Pulmonary artery endothelial cell (primary cell): ENCODE data around the gene MLPH. TPM values are rescaled to one million over a fixed set of nuclear protein-coding genes. Genes with fewer than 3 reads are reported as not detected.

Source experiments
- DNase-seq: peaks from one replicate; pipeline ENCODE4 v3.0.0-alpha.2; 2011; ENCODE audit warnings: low read depth, low spot score
- total RNA-seq: library from RNA; depleted of rRNA; stranded (reverse); fragments of >200 nt; gene quantifications from 2 replicates; pipeline ENCODE4 v1.2.3, GENCODE V29; 2014

The MLPH gene
- total RNA-seq, 1 donor from 2014 or later: not detected

DNA sequence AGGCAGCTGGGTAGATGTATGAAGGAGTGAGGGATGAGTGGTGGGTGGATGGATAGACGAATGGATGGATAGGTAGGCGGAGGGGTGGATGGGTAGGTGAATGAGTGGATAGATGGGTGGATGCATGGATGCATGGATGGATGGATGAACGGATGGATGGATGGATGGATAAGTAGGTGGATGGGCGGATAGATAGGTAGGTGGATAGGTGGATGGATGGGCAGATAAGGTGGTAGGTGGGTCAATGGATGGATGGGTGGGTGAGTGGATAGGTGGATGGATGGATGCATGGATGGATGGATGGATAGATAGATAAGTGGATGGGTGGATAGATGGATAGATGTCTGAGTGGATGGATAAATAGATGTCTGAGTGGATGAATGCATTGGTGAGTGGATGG is 30.1 kb downstream of the MLPH start:
- DNase-seq: no peak

DNA sequence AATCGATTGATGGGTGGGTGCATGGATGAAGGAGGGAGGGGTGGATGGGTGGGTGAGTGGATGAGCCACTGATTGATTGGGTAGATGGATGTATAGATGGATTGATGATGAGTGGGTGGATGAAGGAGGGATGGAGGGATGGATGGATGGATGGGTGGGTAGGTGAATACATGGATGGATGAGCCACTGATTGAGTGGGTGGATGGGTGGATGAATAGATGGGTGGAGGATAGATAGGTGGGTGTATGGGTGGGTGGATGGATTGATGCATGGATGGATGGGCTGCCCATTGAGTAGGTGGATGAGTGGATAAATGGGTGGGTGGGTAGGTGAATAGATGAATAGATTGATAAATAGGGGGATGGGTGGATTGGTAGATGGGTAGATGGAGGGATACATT is 30.9 kb downstream of the MLPH start:
- DNase-seq: no peak

DNA sequence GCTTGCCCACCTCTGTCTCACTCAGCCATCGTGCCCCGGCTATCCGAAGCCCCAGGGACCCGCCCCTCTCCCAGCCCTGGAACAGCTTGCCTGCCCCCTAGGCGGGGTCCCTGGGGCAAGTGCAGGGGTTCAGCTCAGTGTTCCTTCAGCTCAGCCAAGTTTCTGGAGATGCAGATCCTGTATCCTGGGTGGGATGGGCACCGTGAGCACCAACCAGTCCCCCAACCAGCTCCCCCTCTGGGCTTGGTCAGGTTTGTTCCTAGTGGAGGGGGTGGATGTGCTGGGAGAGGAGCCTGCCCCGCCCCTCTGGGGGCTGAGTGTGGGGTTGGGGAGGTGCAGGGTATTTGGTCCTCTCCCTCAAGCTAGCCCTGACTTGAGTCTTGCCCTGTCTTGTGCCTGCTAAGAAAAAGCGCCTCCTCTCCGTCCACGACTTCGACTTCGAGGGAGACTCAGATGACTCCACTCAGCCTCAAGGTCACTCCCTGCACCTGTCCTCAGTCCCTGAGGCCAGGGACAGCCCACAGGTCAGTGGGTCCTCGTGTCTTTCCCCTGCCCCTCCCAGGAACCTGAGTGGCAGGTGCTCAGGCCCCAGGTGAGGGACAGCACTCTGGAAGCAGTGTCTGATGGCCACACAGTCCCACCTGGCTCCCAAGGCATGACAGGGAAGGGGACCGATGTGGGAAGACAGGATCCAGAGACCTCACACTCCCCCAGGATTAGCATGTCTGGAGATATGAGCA is 32.6 kb downstream of the MLPH start:
- DNase-seq: no peak

DNA sequence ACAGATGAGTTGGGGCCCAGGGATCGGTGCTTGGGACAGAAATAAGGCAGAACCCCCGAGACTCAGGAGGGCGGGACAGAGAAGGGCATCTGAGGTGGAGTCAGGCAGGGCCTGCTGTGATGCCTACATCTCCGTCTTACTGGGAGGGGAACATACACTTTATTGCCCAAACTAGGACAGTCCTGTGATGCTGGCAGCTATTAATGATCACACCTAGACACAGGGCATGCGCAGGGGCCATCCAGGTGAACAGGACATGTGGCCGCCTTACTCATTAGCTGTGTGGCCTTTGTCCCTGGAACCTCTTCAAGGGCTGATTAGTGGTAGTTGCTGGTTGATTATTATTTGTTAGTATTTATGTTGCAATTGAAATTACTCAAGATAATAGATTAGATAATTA is 33.2 kb downstream of the MLPH start:
- no peak for DNase-seq

DNA sequence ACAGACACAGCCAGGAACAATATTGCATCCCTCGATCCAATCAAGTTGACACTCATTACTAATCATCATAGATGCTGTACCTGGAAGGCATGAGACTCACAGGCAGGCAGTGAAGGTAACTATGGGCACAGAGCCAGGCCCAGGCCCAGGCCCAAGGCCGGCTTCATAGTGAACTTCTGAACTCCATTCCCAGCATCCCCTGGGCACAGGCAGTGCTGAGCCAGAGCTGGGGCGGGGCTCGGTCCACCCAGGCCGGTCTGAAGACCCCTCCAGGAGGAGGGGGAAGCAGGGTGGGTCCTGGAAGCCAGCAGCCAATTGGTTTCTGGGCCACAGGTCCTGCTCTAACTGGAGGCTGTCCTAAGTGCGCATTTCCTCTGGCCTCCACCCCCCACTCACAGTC is 37.6 kb downstream of the MLPH start:
- DNase-seq: no peak

DNA sequence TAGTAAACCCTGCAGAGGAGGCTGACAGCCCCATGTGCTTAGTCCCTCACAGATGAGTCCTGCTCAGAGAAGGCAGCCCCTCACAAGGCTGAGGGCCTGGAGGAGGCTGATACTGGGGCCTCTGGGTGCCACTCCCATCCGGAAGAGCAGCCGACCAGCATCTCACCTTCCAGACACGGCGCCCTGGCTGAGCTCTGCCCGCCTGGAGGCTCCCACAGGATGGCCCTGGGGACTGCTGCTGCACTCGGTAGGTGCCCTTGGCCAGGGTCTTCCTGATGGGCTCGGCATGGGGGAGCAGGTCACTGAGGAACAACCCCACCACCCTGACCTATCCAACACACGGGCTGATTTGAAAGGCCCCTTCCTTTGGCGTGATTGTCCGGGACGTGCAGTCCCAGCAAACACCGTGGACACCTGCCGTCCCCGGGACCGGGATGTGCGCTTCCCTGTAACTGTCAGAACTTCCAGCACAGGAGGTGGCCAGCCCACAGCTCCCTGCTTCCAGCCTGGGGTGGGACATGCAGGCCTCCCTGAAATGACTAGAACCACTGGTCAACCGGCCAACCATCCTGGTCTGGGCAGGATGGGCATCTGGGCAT is 38.6 kb downstream of the MLPH start:
- DNase-seq: no peak

DNA sequence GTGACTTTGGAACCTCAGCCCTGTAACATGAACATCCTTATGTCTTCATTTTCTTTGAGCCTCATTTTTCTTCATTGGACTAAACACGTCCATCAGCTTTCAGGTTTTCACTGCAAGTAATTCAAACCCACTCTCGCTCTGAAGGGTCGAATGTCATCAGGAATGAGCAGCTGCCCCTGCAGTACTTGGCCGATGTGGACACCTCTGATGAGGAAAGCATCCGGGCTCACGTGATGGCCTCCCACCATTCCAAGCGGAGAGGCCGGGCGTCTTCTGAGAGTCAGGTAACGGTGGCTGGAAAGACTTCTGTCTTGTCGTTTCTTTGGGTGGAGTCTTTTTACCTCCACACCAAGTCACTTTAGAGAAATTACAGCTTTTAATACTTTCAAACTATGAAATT is 40.2 kb downstream of the MLPH start:
- no peak for DNase-seq

DNA sequence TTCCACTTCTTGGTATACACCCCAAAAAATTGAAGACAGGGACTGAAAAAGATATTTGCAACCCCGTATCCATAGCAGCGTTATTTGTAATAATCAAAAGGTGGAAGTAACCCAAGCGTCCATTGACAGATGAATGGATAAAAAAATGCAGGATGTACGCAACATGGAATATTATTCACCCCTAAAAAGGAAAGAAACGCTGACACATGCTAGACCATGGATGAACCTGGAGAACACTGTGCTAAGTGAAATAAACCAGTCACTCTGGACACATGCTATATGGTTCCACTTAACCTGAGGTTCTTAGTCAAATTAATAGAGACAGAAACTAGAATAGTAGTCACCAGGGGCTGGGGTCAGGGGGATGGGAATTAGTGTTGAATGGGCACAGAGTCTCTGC is 40.7 kb downstream of the MLPH start:
- no peak for DNase-seq

DNA sequence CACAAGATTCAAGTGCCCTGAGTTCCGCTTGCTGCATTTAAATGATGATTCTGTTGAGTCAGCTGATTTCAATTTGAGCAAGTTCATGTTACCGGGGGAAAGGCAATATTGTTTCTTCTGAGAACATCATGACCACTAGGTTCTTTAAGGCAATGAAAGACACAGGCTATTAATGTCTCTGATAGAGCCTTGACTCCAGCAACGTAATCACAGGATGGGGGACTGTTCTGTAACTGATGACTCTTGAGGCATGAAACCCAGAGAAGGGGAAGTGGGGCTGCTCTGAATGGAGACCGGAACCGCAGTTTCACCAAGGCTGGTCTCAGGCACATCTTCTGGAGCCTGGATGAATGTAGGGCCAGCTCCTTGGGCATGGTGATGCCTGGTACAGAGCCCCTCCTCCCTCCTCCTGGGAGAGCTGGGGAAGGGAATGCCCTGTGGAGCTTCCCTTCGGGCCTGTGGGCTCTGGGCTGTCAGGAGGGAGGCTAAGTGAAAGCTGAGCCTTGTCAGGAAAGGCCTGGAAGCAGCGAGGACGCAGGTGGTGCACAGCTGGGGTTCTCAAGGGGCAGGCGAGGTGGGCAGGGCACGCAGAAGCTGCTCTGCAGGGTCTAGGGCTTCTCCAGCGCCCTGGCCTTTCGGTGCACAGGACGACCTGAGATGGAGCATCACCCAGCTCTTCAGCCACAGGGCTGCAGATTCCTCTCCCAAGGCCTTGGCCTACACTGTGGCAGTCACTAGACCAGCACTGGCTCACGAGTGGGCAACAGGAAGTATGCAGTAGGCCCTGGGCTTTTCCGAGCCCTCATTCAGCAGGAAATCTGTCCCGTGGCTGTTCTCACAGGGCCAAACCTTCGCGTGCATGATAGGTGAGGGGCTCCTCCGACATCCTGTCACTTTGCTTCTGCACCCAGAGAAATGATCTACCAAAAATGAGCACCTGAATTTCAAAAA is 42.7 kb downstream of the MLPH start:
- no peak for DNase-seq

DNA sequence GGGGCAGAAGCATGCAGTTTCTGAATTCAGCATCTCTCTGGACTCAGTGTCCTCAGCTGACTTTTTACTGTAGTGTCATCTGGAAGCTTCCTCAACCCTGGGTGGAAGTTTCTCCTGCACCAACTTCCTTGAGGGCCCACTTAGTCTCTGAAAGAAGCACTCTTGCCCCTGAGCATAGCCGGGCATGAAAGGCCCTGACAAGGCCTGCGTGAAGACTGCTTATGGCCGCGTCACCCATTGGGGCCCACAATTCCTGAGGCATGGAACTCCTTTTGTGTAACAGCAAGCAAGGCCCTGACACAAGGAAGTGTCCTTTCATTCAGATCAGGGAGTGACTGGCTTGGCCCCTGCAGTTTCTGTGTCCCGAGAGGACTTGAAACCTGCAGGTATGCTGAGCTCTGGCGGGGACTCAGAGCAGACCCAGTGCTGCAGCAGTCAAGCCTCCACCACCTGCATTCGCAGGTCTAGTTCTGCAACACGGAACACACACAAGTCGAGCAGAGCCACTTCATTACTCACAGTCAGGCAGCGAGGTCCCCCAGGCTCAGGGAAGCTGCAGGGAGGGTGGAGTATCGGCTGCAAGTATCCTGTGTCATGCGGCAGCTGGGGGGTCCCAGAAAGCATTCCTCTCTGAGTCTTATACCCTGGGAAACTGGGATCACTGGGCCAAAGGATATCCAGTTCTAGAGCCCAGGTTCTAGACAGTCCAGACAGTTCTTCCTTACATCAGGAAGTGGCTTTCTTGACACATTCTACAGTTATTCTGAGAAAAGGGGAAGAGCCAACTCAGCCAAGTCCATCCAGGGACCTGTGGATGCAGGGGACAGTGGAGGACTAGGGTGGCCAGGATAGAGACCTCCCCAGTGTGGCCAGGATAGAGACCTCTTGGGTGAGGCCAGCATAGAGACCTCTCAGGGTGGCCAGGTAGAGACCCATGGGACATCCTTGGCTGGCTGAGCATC is 43.7 kb downstream of the MLPH start:
- no peak for DNase-seq

DNA sequence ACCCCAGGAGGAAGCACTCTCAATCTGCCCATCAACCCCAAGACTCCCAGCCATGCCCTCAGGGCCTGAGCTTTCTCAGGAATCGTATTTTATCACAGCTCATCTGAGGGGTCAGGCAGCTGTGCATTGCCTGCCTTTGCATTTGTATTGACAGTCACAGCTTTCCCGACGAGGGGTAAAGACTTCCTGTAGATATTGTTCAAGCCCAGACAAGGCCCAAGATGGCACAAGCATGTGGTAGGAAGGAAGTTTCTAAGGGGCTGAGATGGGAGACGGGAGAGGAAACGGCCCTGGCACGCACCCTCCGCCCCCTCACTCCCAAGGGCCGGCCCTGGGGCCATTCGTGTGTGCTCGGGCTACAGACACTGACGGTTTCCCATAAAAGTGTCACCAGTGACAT is 45.1 kb downstream of the MLPH start:
- no peak for DNase-seq

DNA sequence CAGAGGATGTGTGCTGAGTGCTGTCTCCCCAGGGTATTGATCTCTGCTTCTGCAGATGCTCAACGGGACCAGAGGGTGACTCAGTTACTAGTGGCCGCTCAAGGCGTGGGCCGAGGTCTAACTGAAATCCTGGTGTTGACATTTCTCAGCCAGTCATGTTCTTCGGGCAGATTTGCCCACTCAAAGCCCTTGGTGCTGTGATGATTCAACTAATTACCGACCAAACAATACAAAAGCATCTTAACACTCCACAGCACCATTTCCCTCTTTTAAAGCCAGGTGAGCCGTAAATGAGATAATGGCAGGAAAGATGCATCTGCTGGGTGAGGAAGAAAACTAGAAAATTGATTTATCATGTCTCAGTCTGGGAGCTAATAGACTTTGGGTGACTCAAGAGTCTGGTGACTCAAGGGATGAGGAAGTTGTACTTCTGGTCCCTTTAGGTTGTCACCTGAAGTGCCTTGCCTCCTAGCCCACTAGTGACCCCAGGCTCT is 46.7 kb downstream of the MLPH start:
- no peak for DNase-seq

DNA sequence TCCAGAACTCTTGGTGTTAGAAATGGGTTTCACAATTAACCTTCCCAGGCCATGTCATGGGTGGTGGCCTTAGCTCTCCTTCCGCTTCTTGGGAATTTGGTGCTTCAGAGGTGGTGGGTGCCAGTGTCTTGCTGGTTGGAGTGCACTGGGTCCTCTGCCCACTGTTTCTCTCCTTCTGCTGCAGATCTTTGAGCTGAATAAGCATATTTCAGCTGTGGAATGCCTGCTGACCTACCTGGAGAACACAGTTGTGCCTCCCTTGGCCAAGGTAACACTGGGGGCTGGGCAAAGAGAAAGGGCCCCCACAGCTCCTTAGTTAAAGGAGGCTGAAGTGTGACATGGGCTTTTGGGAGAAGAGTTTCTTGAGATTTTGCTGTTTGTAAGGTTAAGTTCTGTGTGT is 47.3 kb downstream of the MLPH start:
- no peak for DNase-seq

DNA sequence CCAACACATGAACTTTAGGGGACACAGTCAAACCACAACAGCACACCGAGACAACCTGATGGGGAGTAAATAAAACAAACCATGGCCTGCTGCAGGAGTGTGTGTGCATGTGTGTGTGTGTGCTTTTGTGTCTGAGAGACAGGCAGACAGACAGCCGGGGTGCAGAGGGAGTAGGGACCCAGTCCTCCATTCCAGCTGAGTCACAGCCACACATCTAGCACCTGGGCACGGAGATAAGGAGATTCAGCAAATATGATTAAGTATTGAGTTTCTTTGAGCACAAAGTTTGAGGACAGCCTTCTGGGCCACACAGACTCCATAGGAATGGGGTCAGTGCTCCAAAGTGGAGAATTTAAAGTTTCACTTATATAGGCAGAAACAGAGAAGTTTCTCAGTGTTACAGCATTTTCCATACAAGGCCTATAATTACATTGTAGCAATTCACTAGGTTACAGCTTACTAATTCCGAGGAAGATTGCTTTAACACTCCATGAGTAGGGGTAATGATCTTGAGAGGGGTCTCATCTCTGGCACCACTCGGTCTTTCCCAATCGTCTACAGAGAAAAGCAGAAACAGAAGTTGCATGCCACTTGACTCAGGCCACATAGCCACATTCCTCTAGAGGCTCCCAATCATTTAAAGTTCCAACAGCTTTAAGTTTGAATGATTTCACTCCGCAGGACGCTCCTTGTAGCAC is 48.5 kb downstream of the MLPH start:
- no peak for DNase-seq

DNA sequence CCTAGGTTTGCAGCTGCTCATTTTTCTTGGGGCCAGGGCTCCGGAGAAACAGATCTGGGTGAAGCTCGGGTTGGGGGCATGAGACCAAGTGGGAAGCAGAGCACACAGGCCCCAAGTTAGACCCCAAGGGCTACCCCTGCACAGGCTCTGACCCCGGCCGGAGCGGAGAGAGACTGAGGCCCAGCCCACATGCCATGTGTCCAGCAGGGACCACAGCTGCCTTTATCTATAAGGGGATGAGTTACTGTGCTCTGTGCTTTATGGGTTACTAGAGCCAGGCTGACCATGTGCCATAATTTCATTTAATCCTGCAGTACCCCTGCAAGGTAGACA is 49.0 kb downstream of the MLPH start:
- no peak for DNase-seq

DNA sequence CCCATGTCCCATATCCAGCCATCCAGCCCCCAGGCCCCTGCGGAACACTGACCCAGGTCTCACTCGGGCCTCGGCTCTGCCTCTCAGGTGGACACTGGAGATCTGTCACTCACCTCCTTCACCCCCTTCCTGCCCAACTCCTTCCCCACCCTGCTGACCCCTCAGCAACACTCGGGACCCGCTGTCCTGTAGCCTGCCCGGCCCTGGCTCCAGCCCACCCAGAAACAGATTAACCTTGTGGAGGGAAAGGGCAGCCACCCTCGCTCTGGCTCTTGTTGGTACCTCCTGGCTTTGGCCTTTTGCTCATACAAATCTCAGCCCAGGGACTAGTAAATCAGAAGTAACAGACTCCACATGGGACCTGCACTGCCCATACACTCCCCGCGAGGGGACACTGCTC is 49.6 kb downstream of the MLPH start:
- no peak for DNase-seq

DNA sequence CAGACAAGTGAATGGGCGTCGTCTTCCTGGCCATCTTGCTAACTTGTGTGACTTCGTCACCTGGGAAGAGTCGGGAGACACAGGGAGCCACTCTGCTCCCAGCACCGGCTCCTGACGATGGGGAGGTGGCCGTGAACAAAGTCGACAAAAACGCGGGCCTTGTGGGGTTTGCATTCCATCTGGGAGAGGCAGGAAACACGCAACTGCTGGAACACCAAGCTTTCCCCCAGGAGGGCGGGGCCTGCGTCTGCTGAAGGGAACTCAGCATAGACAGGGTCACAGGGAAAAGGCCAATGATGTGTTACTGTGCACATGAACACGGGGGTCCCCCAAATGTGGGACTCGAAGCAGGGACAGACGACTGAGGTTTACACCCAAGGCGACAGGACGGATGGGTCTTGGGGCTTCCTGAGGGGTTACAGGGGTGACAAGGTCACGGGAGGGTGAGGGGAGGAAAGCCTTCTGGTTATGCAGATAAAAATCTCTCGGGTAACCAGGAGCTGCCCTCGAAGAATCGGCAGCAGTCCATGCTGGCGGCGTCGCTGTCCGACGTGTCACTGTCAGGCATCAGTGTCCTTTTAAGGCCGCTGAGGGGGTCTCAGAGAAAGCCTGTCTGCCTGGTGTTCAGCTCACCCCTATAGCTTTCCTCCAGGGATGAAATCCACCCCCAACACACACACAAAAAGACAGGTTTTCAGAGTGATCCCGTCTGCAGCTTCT is 51.1 kb downstream of the MLPH start:
- DNase-seq: no peak

DNA sequence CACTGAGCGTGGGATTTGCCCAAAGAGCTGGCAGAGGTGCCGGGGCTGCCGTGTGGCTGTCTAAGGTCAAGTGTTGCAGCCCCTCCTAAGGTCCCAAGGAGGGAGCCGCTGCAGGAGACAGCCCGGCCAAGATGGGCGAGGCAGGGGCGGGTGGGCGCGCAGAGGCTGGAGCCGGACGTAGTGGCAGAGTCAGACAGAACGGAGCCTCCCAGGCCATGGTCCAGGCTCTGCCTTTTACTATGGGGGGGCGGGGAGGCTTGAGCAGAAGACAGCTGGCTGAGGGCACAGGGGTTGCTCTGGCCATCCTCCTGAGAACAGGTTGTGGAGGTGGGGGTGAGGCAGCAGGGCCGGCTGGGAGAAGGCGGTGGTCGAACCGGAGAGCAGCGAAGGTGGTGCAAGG is 51.9 kb downstream of the MLPH start:
- DNase-seq: no peak

DNA sequence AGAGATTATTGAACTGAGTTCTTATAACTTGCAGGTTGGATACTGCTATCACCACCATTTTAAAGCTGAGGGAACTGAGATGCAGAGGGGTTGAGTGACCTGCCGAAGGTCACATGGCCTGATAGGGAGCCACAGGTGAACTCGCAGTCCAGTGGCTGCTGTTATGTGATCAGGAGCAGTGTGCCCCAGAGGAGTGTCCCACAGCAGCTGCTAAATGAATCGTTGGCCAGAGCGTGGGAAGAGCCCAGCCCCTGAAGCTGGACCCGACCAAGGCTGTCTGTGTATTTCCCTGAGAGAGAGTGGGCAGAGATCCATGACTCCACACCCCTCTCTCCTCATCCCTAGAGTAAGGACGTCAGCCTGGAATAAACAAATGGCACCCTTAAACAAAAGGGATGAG is 52.6 kb downstream of the MLPH start:
- no peak for DNase-seq

DNA sequence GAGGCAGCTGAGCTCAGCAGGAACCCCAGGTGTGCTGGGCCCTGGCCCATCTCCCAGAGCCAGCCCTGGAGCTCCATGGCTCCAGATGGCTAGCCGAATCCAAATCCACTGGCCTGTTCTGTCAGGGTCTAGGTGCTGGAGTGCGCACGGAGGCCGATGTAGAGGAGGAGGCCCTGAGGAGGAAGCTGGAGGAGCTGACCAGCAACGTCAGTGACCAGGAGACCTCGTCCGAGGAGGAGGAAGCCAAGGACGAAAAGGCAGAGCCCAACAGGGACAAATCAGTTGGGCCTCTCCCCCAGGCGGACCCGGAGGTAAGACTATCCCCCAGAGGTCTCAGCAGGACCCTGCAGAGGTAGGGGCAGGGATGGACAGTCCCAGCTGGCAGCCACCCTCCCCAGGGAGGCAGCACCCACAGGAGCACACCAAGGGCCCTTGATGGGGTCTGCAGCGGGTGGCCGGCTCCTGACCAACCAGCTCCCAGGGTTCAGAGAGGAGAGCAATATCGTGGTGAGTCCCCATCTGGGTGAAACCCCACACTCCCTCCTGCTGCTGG is 53.2 kb downstream of the MLPH start:
- DNase-seq: no peak
